ENCODE results near the gene SDR9C7.
"Not testable (repeated sequence)": the region's sequence is repeated elsewhere in the genome, so short reads cannot be mapped to it uniquely, and the experiment has no call there.

SDR9C7 gene

DNA sequence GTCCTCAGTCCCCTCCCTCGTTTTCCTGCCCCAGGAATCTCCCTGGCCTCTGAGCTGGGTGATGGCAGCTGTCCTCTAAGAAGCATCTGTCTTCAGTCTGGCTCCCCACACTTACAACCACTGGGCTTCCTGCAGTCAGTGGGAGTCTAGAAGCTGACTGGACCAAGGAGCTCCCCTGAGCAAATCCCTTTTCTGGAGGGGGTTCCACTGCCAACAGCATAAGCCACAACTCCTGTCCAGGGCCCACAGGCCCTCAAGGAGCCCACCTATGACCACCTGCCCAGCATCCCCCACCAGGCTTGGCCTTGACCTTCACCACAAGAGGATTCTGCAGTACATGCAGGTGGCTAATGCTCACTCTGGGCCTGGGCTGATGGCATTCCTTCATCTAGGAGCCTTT, 19.1 kb upstream of the SDR9C7 start:
- no peak for DNase-seq (ENCODE audit: low spot score)

DNA sequence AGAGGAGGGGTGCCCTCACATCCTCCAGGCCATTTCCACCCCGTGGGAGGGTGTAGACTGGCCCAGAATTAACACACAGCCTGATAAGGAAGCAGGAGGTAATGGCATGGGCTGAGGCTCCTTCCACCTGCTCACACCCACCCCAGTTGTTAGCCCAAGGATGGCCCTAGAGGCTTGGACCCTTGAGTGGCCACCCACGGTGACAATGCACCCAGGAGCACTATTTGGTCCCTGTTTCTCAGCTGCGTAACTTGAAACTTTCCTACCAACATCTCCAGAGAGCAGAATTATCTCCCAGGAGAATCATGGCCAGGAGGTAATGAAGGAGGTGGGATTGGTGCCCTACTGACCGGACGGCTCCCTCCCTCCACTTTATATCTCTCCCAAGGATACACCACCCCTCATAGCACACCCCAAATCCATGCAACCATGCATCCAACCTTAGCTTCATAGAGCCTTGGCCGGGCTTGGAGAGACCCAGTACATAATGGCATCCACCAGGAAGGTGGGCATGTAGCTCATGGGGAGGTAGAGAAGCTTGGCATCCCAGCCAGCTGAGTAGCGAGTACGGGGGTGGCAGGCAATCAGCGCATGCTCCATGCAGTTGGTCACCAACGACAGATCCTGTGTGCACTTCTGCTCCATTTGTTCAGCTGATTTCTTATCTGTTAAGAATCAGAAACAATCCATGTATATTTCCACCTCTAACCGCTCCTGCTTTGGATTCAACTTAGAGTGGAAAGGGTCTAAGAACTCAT, 17.6 kb upstream of the SDR9C7 start:
- DNase-seq (ENCODE audit: low spot score) = no peak

DNA sequence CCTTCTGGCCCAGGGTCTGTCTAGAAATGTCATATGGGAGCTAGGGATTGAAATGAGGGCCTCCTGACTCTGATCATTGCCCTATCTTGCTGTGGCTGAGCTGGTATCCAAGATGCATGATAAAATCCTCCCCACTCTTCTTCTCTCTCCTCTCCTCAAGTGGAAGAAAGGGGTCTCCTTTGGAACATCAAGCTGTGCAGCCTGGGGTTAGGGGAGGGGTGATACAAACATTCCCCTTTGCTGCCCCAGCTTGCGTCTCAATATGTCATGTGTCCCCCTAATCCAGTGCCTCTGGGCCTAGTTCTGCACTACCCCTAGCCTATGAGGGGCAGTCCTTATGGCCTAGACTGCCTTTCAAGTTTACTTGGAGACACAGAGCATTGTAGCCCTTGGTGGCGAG, 14.7 kb upstream of the SDR9C7 start:
- no peak for DNase-seq (ENCODE audit: low spot score)

DNA sequence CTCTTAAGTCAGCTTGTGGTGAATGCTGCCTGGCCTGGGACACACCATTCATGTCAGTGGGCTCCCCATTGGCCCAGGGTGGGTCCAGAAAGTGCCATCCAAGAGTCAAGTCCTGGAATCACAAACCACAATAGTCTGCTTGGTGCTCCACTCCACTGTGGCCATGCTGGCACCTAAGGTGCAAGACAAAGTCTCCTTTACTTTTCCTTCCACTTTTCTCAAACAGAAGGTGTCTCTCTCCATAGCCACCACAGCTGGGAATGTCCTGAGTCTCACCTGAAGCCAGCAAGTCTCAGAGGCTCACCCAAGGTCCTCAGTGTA, 14.2 kb upstream of the SDR9C7 start:
- no peak for DNase-seq (ENCODE audit: low spot score)

DNA sequence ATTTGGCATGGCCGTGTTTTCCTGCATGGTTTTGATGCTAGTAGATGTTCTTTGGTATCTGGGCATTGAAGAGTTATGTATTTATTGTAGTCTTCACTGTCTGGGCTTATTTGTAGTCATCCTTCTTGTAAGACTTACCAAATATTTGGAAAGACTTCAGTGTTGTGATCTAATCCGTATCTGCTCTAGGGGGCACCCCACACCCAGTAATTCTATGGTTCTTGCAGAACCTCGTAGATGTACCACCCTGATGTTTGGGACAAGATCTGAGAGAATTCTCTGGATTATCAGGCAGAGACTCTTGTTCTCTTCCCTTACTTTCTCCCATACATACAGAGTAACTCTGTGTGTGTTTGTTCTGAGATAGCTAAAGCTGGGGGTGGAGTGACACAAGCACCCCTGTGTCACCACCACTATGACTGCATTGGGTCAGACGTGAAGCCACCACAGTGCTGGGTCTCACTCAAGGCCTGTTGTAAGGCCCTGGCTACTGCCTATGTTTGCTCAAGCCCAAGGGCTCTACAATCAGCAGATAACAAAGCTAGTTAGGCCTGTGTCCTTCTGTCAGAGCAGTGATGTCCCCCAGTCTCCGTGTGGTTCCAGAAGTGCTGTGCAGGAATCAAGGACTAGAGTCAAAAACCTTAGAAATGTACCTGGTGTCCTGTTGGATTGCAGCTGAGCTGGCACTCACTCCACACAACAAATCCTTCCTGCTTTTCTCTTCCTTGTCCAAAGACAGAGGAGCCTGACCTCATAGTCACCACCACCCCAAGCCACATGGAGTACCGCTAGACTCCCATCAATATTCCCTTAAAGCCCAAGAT, 13.6 kb upstream of the SDR9C7 start:
- DNase-seq (ENCODE audit: low spot score) = no peak

DNA sequence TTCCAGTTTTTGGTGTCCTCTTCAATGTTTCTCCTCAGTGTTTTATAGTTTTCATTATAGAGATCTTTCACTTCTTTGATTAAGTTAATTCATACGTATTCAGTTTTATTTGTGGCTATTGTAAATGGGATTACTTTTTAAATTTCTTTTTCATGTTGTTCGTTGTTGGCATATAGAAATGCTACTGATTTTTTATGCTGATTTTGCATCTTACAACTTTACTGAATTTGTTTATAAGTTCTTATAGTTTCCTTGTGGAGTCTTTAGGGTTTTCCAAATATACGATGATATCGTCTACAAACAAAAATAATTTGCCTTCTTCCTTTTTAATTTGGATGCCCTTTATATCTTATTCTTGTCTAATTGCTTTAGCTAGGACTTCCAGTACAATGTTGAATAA, 9.7 kb upstream of the SDR9C7 start:
- no peak for DNase-seq (ENCODE audit: low spot score)

DNA sequence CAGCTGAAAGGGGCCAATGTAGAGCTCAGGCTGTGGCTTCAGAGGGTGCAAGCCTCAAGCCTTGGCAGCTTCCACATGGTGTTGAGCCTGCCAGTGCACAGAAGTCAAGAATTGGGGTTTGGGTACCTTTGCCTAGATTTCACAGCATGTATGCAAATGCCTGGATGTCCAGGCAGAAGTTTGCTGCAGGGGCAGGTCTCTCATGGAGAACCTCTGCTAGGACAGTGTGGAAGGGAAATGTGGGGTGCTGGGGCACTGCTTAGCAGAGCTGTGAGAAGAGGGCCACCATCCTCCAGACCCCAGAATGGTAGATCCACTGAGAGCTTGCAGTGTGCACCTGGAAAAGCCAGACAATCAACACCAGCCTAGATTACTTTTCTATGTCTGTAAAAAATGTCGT, 9.2 kb upstream of the SDR9C7 start:
- DNase-seq (ENCODE audit: low spot score) = not testable (repeated sequence)

DNA sequence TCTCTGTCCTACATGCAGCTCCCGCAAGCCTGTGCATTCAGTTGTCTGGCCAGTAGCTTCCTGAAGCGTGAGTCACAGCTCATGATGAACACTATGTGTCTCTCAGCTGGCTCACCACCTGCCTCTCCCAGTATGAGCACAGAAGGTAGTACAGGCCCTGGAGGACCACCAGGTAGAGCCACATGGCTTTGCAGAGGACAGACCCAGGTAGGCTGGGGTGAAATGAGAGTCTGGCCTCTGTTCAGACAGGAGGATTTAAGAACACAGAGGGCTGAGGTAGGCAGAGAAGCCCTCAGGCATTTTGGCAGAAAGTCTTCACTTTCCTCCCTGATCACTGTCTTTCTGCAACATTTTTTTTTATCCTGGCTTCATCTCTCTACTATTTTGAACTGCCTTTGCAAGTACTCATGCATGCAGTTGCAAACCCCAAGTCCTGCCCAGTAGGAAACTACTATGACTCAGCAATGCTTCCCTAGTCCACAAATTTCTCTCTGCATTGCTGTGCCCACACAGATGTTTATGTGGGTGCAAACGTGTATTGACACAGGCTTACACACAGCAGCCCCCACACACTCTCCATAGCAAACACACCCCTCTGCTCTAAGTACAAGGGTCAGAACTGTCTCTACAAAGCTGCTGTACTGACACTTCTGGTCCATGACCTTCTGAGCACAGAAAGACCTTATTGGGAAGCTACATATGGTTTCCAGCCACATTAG, 7.2 kb upstream of the SDR9C7 start:
- no peak for DNase-seq (ENCODE audit: low spot score)

DNA sequence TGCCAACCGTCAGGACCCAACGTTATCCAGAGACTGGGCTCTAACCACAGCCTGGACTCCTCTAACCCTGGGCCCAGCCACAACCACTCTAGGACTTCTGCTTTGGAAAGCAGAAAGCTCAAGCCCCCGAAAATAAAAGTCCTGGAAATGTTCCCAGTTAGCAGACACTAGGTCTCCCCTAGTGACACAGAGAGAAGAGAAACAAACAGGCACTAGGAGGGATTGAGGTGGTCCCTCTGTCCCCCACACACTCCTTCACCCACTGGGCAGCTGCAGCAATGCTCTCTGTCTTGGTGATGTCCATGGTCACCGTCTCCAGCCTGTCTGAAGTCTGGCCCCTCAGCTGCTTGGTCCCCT, 6.7 kb upstream of the SDR9C7 start:
- not testable (repeated sequence) for DNase-seq (ENCODE audit: low spot score)

DNA sequence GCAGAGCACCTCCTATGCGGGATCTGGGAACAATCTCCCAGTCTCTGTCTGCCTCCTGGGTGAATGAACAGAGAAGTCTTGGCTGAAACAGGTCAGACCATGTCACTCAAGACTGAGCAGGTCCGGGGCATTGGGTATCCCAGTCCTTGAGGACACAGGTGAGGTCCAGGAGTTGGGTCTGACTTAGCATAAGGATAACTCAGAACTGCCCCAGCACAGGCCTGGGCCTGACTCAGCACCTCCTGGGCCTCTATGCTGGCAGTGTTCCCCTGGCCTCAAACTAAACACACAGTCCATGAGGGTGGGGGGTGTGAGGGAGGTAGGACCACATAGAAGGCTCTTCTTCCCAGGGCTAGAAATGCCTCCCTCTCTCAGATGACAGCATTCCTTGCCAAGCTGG, 1.5 kb upstream of the SDR9C7 start:
- DNase-seq (ENCODE audit: low spot score) = no peak

DNA sequence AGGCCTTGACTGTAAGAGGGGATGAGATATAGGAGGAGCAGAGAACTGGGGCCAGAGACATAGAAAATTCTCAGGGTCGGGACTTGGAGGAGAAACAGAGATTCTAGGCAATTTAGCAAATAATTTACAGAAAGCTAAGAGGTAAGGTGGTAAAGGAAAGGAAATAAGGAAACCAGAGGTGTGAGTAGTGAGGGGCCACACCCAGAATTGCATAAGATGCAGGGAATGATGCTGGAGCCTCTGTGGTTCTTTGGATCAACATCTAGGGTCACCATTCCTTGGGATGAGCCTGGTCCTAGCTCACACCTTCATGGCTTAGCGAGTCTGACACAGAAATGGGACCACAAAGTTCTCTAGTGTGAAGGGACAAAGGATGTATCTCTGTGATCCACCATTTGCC, 949 bp upstream of the SDR9C7 start:
- DNase-seq (ENCODE audit: low spot score) = no peak

DNA sequence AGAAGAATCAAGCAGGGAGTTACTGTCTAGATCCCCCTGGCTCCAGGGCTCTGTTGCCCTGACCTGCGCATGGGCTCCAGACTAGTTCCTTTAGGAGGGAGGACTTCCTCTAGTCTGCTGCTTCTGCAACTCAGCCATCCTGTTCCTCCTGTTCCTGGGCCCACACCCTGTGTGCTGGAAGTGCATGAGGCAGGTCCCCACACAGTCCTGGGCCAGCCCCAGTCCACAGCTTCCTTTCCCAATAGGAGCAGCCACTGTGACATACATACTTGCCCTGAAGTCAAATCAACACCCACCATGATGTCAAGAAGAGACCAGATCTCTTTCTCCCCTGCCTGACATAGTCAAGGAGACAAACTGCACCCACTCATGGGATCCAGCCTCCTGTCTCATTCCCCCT, 1.3 kb downstream of the SDR9C7 start:
- no peak for DNase-seq (ENCODE audit: low spot score)

DNA sequence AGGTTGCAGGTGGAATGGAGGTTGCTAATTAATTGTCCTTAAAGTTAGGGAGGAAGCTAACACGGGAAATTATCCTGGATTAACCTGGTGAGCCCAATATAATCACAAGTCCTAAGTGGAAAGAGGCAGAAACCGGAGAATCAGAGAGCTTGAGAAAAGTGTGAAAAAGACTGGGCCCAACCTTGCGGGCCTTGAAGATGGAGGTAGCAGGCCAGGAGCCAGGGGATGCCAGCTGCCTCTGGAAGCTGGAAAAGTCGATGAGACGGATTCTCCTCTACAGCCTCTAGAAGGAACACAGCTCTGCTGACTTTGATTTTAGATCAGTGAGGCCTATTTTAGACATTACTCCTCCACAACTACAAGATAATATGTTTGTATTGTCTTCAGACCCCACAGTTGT, 2.1 kb downstream of the SDR9C7 start:
- no peak for DNase-seq (ENCODE audit: low spot score)

DNA sequence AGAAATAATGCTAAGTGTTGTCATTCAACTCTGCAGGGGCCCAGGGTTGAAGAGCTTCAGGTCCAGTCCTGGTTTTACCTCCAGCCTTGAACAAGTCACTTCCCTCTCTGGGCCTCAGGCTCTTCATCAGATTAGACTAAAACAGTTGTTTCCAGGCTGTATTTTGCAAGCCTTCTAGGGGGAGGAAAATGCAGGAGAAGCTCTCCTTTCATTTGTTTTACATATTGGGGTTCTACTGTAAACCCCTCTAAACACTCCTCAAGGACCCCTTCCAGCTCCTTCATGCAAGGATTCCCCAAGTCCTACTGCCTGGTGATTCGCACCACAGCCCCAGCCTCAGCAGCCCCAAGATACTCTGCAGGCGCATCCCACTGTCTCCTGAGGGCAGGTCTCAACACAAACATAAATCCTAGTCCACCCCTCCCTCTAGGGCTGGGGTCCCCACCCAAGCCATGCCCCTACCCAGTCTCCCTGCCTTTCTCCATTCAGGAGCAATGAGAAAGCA, 2.7 kb downstream of the SDR9C7 start:
- DNase-seq (ENCODE audit: low spot score) = peak; percentile 50

DNA sequence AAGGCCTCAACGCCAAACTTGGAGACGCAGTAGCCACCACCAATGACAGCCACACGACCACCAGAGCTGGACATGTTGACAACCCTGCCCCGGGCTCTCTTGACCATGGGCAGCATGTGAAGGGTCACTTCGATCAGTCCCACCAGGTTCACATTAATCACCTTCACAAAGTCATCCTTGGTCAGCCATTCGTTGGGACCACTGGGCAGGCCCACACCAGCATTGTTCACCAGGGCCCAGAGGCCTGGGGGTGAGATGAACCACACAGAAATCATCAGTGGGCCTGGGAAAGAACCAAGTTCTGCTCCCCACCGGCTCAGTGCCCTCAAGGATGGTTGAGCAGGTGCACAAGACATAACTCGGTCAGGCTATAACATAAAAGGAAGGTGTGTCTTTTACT, 4.0 kb downstream of the SDR9C7 start:
- DNase-seq (ENCODE audit: low spot score) = no peak

DNA sequence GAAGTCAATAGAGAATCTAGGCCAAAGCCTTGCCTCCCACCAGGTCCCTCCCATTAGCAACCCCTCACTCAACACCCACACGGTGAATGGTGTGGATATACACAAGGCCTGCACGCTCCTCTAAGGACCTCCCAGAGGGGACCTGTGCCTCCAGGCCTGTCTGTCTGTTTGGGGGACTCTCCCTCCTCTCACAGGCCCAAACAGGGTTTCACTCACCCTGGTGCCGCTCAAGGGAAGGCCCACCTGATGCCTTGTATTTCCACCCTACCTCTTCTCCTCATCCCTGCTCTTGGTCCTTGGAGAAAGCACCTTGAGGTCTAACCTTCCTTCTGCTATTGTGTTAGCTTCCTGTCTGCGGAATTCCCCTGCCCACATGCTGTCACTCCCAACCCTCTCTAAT, 4.4 kb downstream of the SDR9C7 start:
- no peak for DNase-seq (ENCODE audit: low spot score)

DNA sequence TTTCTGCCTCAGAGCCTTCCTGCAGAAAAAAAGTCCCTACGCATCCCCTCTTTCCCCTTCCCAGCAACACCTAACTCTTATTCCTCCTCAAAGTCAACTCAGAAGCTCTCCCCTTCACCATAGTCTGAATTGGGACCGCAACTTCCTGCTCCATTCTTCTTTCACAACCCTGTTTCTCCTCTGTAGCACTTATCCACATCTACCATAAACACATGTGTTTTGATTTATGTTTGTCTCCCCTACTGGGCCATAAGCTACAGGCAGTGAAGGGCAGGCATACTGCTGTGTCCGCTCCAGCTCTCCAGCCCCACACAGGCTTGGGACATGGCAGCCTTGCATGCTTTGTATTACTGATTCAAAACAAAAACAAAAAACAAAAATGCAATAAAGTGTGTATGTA, 5.9 kb downstream of the SDR9C7 start:
- no peak for DNase-seq (ENCODE audit: low spot score)

DNA sequence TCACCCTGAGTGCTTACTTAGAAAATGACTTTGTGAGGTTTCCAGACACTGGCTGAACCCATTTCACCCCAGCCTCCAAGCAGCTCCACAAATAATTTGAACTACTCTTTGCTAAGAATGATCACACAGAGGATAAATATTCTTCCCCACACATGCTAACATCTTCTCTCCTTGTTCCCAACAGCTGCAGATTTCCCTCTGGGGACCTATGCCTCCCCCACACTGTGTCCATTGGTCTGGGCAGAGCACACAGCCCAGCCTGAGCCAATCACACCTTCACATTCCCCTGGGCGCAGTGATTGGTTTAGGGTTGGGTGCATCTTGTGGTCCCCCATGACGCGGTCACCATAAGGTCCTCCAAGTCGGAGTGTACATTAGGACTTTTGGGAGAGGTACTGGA, 6.9 kb downstream of the SDR9C7 start:
- DNase-seq (ENCODE audit: low spot score) = no peak

DNA sequence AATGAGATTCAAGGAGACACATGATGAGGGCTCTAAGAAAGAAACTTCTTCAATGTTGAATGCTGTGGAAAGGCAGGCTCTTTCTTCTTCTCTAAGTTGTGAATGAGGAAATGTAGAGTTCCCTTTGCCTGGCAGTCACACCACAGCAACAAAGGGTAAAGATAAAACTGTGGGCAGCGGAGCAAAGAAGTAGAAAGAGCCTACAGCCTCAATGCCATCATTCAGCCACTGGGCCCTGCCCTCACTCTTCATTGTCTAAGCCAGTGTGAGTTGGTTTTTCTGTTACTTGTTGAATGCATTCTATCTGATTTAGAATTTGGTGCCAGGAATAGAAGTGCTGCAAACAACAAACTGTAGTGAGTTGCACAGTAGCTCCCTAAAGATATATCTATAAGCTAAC, 12.2 kb downstream of the SDR9C7 start:
- no peak for DNase-seq (ENCODE audit: low spot score)

DNA sequence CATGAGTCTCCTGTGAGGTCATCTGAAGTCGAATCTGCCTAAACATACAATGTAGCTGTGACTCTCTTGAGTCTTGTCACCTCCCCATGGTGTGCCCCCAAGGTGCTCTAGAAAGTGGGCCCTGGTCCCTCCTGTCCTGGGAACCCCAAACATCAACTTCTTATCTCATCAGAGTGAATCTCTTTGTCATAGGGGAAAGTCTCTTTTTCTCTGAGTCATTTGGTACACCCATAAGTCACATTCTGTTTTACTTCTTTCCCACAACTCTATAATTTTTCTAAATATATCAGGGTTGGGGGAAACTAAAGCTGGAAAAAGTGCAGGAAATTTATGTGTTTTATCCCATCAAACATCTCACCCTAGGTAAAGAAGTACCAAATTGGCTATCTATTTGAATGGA, 12.9 kb downstream of the SDR9C7 start:
- DNase-seq (ENCODE audit: low spot score) = no peak

DNA sequence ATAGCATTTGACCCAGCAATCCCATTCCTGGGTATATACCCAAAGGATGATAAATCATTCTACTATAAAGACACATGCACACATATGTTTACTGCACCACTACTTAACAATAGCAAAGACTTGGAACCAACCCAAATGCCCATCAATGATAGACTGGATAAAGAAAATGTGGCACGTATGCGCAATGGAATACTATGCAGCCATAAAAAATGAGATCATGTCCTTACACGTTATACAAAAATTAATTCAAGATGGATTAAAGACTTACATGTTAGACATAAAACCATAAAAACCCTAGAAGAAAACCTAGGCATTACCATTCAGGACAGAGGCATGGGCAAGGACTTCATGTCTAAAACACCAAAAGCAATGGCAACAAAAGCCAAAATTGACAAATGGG, 16.1 kb downstream of the SDR9C7 start:
- not testable (repeated sequence) for DNase-seq (ENCODE audit: low spot score)

DNA sequence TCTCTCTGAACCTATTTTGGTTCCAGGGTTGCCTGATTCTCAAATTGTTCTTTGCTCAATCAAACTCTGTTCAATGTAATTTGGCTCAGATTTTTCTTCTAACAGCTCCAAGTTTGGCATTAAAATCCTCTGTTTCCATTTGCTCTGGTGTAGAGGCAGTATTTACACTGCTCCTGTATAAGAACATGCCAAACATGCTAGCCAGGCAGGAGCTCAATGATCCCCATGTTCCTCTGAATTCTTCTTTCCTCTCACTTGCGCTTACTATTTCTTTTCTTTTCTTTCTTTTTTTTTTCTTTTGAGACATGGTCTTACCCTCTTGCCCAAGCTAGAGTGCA, 17.2 kb downstream of the SDR9C7 start:
- no peak for DNase-seq (ENCODE audit: low spot score)

DNA sequence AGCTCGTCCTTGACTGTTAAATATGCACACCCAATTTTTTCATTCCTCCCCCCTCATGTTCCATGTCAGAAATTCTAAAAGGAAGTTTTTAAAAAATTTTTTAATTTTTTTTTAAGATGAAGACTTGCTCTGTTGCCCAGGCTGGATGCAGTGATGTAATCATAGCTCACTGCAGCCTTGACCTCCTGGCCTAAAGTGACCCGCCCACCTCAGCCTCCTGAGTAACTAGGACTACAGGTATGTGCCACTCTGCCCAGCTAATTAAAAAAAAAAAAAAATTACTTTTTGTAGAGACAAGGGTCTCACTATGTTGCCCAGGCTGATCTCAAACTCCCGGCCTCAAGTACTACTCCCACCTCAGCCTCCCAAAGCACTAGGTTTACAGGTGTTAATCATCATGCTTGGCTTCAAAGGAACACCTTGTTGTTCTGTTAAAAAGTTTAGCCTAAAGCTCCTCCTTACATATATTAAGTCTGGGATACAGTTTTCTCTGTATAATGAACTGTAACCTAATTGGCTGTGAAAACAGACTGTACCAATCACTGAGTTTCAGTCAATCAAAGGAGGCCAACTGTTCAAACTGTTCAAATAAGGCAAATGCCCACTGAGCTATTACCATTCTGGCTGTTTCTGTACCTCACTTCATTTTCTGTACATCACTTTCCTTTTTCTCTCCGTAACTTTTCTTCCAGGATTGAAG, 17.8 kb downstream of the SDR9C7 start:
- DNase-seq (ENCODE audit: low spot score) = no peak

All from hematopoietic multipotent progenitor cell treated with erythropoietin and hydrocortisone succinate and interleukin-3 and kit ligand, for 17 days (in vitro differentiated cells).